Measurements from ENCODE around the gene APOBEC4. TPM values are rescaled to one million over a fixed set of nuclear protein-coding genes. Genes with fewer than 3 reads are reported as not detected.

Gene APOBEC4
- total RNA-seq, 4 donors from 2014 or later: 0.14 TPM; not detected in 3

DNA sequence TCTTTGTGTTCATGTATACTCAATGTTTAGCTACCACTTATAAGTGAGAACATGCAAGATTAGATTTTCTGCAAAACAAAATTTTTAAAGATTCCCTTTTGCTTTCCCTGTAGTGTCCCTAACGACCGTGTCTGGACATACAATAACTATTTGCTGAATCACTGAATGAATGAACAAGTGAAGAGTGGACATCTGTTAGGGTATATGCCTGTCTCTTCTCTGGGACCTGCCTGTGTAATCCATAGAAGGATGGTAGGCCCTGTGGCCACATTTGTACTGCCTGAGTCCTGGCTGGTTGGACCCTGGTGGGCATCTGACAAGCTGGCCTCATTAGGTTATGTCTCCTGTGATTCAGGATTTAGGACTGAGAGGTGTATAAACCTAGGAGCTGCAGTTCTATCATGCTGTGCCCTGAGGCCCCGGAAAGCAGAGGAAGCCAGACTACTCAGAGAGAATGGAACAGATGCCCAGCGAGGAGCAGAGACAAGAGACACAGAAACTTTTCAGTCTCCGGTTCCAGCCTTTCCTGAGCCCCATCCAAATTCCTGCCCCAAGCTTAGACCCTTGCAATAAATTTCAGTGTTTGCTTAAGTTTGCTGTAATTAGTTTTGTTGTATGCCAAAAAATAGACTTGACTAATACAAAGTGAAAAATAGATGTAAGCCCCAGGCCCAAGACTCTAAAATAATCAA, 55.3 kb downstream of the APOBEC4 start:
- Histone ChIP-seq H3K4me3 (no peak overlapping the region), H3K4me1 (peaks cover 4 to 29% (median 6%) of the 10 kb centered on the region in 4 donors), H3K36me3 (no peaks in the 10 kb centered on the region), H3K9me3 (no peaks in the 10 kb centered on the region), H3K27me3 (no peaks in the 10 kb centered on the region), H3K27ac (peak overlapping the region; percentile 39 to 55 (median 50))
- DNase-seq: no peak
- WGBS, 2 donors (ENCODE audit: low coverage in 1 of 2): 68 to 72% methylated on average over 4 to 5 of the region's 5 CpGs
- TF ChIP-seq EP300 (IDR thresholded peaks at IDR 0.05; ENCODE audit: low read depth) (no peak), POLR2AphosphoS5 (IDR thresholded peaks at IDR 0.05) (no peak), POLR2A (IDR thresholded peaks at IDR 0.05) (no peak)
- TF ChIP-seq, protein P1, sequence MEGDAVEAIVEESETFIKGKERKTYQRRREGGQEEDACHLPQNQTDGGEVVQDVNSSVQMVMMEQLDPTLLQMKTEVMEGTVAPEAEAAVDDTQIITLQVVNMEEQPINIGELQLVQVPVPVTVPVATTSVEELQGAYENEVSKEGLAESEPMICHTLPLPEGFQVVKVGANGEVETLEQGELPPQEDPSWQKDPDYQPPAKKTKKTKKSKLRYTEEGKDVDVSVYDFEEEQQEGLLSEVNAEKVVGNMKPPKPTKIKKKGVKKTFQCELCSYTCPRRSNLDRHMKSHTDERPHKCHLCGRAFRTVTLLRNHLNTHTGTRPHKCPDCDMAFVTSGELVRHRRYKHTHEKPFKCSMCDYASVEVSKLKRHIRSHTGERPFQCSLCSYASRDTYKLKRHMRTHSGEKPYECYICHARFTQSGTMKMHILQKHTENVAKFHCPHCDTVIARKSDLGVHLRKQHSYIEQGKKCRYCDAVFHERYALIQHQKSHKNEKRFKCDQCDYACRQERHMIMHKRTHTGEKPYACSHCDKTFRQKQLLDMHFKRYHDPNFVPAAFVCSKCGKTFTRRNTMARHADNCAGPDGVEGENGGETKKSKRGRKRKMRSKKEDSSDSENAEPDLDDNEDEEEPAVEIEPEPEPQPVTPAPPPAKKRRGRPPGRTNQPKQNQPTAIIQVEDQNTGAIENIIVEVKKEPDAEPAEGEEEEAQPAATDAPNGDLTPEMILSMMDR (IDR thresholded peaks at IDR 0.05): no peak
- in situ Hi-C loops (cut with MboI; ENCODE audit: low pct_ligation_motif_present in 1 of 4, low pct_unique_long_range_greater_than_20kb in 1 of 4, low sequenced_read_pairs in 3 of 4): no loop called here
- intact Hi-C loops (cut with DNase I; ENCODE audit: low total_unique reads): no loop called here

DNA sequence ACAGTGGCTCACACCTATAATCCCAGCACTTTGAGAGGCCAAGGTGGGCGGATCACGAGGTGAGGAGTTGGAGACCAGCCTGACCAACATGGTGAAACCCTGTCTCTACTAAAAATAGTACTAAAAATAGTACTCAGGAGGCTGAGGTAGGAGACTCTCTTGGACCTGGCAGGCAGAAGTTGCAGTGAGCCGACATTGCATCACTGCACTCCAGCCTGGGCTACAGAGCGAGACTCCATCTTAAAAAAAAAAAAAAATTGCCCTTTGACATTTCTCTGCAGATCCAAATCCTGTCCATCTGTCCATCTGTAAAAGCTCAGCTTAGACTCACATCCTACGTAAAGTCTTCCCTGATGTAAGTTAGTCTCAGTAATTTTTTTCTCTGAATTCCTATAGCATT, 56.6 kb downstream of the APOBEC4 start:
- in situ Hi-C loops (cut with MboI; ENCODE audit: low pct_ligation_motif_present in 1 of 4, low pct_unique_long_range_greater_than_20kb in 1 of 4, low sequenced_read_pairs in 3 of 4) (no loop called here), intact Hi-C loops (cut with DNase I; ENCODE audit: low total_unique reads) (no loop called here)
- Histone ChIP-seq H3K27me3 (no peaks in the 10 kb centered on the region), H3K36me3 (no peaks in the 10 kb centered on the region), H3K4me3 (no peak overlapping the region), H3K9me3 (no peaks in the 10 kb centered on the region), H3K4me1 (peaks cover 4 to 23% (median 6%) of the 10 kb centered on the region in 4 donors), H3K27ac (no peak overlapping the region)
- DNase-seq: no peak
- 86 to 89% methylated on average over 1 to 5 of the region's 5 CpGs for WGBS, 2 donors (ENCODE audit: low coverage in 1 of 2)
- TF ChIP-seq POLR2A (IDR thresholded peaks at IDR 0.05): no peak
- no peak for TF ChIP-seq EP300 (IDR thresholded peaks at IDR 0.05; ENCODE audit: low read depth)
- TF ChIP-seq, protein P1 (IDR thresholded peaks at IDR 0.05): no peak
- no peak for TF ChIP-seq POLR2AphosphoS5 (IDR thresholded peaks at IDR 0.05)

Other genes starting within 250 kb of the APOBEC4 start
- under 1 TPM in 3 of 4 donors, not detected in 1; 0.20 to 0.48 (median 0.27) TPM for gene NMNAT2, start 234.9 kb downstream of the APOBEC4 start, total RNA-seq
- 100 to 1,000 TPM in 1 of 4 donors, 10 to 100 TPM in 3; 54.9 to 107 (median 74.1) TPM for gene SMG7, start 180.8 kb downstream of the APOBEC4 start, total RNA-seq
- gene NCF2, start 62.9 kb downstream of the APOBEC4 start, total RNA-seq: 10 to 100 TPM in 1 of 4 donors, 1 to 10 TPM in 3; 3.8 to 12.7 (median 5.6) TPM
- 100 to 1,000 TPM in 1 of 4 donors, 10 to 100 TPM in 3; 22.7 to 123 (median 74.1) TPM for gene ARPC5, start 17.5 kb downstream of the APOBEC4 start, total RNA-seq
- 10 to 100 TPM; 12.1 to 13.8 (median 13.0) TPM for gene RGL1, start 151.8 kb upstream of the APOBEC4 start, total RNA-seq

All from transverse colon (tissue), 4 donors.